ENCODE results near the gene AMOTL1.

AMOTL1 gene

DNA sequence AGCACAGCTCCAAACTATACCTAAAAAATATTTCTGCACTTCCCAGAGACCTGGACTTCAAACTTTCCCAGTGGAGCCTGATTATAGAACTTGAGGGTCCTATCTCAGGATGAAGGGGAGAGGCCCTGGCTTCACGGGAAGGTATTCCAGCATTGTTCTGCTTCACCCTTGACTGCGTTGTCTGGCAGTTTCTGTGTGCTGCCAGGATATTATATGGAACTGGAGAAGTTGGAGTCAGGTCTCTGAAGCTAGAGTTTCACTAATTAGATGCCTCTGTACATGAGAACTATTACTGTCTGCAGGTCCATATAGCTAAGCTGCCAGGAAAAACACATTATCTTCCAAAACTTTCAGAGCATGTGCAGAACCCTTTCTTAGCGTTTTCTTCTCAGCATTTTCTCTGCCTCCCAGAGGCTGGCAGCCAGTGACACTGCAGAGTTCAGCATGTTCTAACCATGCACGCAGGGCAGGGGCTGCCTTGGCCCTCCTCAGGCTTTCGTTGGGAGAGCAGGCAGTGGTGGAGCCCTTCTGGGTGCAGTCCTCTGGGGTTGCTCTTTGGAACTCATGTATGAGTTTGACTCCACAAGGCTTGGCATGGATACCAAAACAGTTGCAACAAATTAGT is 105.9 kb downstream of the AMOTL1 start:
- DNase-seq (ENCODE audit: extremely low read depth, low read depth): no peak
- no peak for TF ChIP-seq CTCF (IDR thresholded peaks at IDR 0.05; ENCODE audit: low read depth, low read length)

DNA sequence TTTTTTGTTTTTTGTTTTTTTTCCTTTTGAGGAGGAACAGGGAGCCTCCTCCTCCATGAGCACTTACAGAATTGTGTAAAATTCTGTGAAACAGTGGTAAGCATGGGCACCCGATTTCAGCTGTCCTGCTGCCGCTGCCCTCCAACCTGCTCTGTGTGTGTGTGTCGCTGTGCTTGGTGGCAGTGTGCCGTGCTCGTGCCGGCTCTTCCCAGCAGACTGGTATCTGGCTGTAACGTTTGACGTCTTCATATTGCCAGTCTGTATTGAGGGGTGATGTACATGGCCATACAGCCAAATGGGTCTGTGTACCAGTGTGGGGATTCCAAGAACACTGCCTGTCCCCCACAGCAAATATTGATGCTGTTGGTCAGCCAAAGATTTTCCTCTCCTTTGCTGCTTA is 108.1 kb downstream of the AMOTL1 start:
- no peak for DNase-seq (ENCODE audit: extremely low read depth, low read depth)
- TF ChIP-seq CTCF (IDR thresholded peaks at IDR 0.05; ENCODE audit: low read depth, low read length): no peak

- peak; percentile 87 for DNase-seq (ENCODE audit: extremely low read depth, low read depth)
- TF ChIP-seq CTCF (IDR thresholded peaks at IDR 0.05; ENCODE audit: low read depth, low read length): peak; percentile 54
These were observed 108.7 kb downstream of the AMOTL1 start for GRCh38 chr11:94876645-94877442.

DNA sequence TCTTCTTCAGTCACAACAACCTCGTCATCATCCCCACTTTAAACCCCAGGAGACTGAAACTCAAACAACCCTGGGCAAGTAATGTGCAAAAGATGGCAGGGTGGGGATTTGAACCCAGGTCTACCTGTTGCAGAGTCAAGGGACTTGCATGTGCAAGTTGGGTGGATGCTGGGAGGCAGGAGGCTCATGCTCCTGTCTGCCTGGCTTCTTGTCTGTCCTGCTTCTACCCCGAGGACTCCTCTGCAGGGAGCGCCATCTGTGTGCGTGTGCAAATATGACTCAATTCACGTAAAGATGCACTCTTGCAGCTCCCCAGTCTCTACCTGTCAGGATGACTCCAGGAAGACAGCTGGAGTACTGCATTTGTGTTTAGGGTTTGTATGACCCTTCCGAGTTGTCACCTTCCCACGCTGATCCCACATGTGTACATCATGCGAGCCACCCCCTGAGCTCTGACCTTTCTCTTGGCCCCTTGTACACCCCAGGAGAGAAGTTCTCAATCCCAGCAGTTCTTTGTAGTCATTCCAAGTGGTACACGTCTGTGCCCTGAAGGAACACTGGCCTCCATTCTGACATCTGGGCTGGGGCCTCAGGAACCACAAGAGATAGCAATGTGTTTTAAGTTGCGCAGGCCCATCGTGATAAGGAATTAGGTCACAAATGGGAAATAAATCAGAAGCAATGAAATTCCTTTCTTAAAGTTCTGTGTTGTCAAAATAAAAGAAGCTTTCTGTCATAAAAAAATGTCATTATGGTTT is 109.5 kb downstream of the AMOTL1 start:
- no peak for DNase-seq (ENCODE audit: extremely low read depth, low read depth)
- TF ChIP-seq CTCF (IDR thresholded peaks at IDR 0.05; ENCODE audit: low read depth, low read length): no peak

DNA sequence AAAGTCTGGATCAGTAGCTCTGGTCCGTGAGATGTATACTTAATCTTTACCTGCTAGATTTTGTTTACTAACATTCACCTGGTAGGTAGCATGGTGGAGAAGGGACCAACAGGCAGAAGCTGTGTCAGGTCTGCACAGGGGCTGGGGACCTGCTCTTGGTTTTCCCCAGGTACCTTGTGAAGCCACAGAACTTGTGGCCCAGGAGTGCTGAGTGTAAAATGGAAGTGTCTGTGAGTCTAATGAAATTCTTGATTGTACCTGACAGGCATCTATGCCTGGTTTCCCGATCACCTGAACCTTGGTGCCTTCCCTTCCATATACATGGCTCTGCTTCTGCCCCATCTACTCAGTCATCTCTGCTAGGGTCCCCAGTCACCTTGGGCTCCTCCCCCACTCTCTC is 110.8 kb downstream of the AMOTL1 start:
- no peak for TF ChIP-seq CTCF (IDR thresholded peaks at IDR 0.05; ENCODE audit: low read depth, low read length)
- DNase-seq (ENCODE audit: extremely low read depth, low read depth): no peak

GRCh38 chr11:94880216-94880615 is 112.1 kb downstream of the AMOTL1 start:
- TF ChIP-seq CTCF (IDR thresholded peaks at IDR 0.05; ENCODE audit: low read depth, low read length): no peak
- no peak for DNase-seq (ENCODE audit: extremely low read depth, low read depth)

GRCh38 chr11:94882931-94883330 is 114.8 kb downstream of the AMOTL1 start:
- no peak for DNase-seq (ENCODE audit: extremely low read depth, low read depth)
- TF ChIP-seq CTCF (IDR thresholded peaks at IDR 0.05; ENCODE audit: low read depth, low read length): no peak

Data from AG09319 (cell line).